ENCODE data around the gene TRPM8.
A peak's percentile ranks its signal among the peaks of the same experiment; 100 is the strongest.

TRPM8 gene

GRCh38 chr2:233976690-233977294, 59.6 kb downstream of the TRPM8 start:
- peak; percentile 64 for DNase-seq

GRCh38 chr2:233977296-233977837, 60.2 kb downstream of the TRPM8 start:
- no peak for DNase-seq

GRCh38 chr2:233979748-233980147, 62.6 kb downstream of the TRPM8 start:
- no peak for DNase-seq

- DNase-seq, result no peak
Measured at GRCh38 chr2:233980955-233981561, 63.9 kb downstream of the TRPM8 start.

- no peak for DNase-seq
Measured at GRCh38 chr2:233981574-233982420, 64.6 kb downstream of the TRPM8 start.

- DNase-seq, result no peak
Measured at GRCh38 chr2:233982421-233983121, 65.4 kb downstream of the TRPM8 start.

- no peak for DNase-seq
Measured at GRCh38 chr2:233983445-233983844, 66.3 kb downstream of the TRPM8 start.

GRCh38 chr2:233988581-233988980, 71.4 kb downstream of the TRPM8 start:
- DNase-seq, result no peak

GRCh38 chr2:233989221-233989858, 72.2 kb downstream of the TRPM8 start:
- no peak for DNase-seq

GRCh38 chr2:233990261-233990798, 73.2 kb downstream of the TRPM8 start:
- DNase-seq, result no peak

- no peak for DNase-seq
Measured at GRCh38 chr2:233991196-233991595, 74.0 kb downstream of the TRPM8 start.

GRCh38 chr2:233992513-233993217, 75.5 kb downstream of the TRPM8 start:
- no peak for DNase-seq

- no peak for DNase-seq
Measured at GRCh38 chr2:233993461-233993860, 76.3 kb downstream of the TRPM8 start.

- DNase-seq, result no peak
Measured at GRCh38 chr2:233994151-233994550, 77.0 kb downstream of the TRPM8 start.

- DNase-seq, result no peak
Measured at GRCh38 chr2:233996000-233996399, 78.8 kb downstream of the TRPM8 start.

- no peak for DNase-seq
Measured at GRCh38 chr2:233996461-233996860, 79.3 kb downstream of the TRPM8 start.

- DNase-seq, result no peak
Measured at GRCh38 chr2:233997707-233998106, 80.5 kb downstream of the TRPM8 start.

- no peak for DNase-seq
Measured at GRCh38 chr2:233999182-233999581, 82.0 kb downstream of the TRPM8 start.

GRCh38 chr2:234001380-234002160, 84.4 kb downstream of the TRPM8 start:
- DNase-seq, result no peak

GRCh38 chr2:234002281-234002680, 85.1 kb downstream of the TRPM8 start:
- no peak for DNase-seq

All from NCI-H510A treated with DMSO at 0.1 percent for 48 hours (cell line).